ENCODE measurements around the gene PTPN2.

GRCh38 chr18:12783524-12783923, 100.5 kb downstream of the PTPN2 start:
- TF ChIP-seq CTCF (conservative IDR thresholded peaks at IDR 0.05; ENCODE audit: low read depth, low read length), result no peak
- TF ChIP-seq EZH2 (IDR thresholded peaks at IDR 0.05; ENCODE audit: borderline replicate concordance, low read depth, low read length, poor library complexity, severe bottlenecking), result no peak

All from A673 (cell line).